ENCODE results near the gene RNF145.

DNA sequence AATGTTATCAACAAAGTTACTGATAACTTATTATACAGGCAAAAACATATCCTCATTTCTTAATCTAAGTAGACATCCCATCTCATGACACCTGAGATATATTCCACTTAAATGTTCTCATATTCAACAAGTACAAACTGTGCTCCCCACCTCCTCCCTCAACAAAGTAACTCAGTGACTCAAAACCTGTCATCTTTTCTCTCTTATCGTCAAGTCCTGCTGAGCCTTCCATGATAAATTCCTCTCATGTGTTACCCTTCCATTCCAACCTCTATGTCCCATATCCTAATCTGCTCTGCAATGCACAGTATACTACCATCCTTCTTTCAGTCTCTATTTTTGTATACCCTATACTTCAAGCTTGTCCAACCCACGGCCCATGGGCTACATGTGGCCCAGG lies 13.6 kb downstream of the RNF145 start:
- TF ChIP-seq, protein P1, sequence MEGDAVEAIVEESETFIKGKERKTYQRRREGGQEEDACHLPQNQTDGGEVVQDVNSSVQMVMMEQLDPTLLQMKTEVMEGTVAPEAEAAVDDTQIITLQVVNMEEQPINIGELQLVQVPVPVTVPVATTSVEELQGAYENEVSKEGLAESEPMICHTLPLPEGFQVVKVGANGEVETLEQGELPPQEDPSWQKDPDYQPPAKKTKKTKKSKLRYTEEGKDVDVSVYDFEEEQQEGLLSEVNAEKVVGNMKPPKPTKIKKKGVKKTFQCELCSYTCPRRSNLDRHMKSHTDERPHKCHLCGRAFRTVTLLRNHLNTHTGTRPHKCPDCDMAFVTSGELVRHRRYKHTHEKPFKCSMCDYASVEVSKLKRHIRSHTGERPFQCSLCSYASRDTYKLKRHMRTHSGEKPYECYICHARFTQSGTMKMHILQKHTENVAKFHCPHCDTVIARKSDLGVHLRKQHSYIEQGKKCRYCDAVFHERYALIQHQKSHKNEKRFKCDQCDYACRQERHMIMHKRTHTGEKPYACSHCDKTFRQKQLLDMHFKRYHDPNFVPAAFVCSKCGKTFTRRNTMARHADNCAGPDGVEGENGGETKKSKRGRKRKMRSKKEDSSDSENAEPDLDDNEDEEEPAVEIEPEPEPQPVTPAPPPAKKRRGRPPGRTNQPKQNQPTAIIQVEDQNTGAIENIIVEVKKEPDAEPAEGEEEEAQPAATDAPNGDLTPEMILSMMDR (IDR thresholded peaks at IDR 0.05) = no peak
- no peak for TF ChIP-seq POLR2A (IDR thresholded peaks at IDR 0.05)

Measured in uterus (tissue), 2 donors.